Activated T-cell treated with anti-CD3 and anti-CD28 coated beads for 4 hours (primary cell): ENCODE data around the gene PTBP3.
"Not testable (repeated sequence)": the region's sequence is repeated elsewhere in the genome, so short reads cannot be mapped to it uniquely, and the experiment has no call there.

ENCODE experiments used
- DNase-seq: peaks from one replicate; pipeline ENCODE4 v3.0.0-alpha.2; 2020

Gene PTBP3

GRCh38 chr9:112315331-112316257, 17.8 kb downstream of the PTBP3 start:
- DNase-seq, result no peak

GRCh38 chr9:112312139-112312538, 21.3 kb downstream of the PTBP3 start:
- DNase-seq, result no peak

DNA sequence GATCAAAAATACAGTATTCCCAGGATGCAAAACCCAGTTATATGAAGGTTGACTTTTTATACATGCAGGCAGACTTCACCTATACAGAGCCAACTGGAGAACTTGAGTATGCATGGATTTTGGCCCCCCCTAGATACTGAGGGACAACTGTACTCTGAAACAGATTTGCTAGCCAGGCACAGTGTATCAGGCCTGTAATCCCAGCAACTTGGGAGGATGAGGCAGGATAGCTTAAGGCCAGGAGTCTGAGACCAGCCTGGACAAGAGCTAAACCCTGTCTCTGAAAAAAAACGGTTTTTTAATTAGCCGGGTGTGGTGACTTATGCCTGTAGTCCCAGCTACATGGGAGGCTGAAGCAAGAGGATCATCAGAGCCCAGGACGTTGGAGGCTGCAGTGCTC, 21.9 kb downstream of the PTBP3 start:
- DNase-seq, result no peak

GRCh38 chr9:112310826-112311225, 22.6 kb downstream of the PTBP3 start:
- DNase-seq, result no peak

GRCh38 chr9:112308588-112308987, 24.8 kb downstream of the PTBP3 start:
- DNase-seq, result no peak

- DNase-seq, result no peak
Measured at GRCh38 chr9:112301420-112301819, 32.0 kb downstream of the PTBP3 start.

- no peak for DNase-seq
Measured at GRCh38 chr9:112299514-112299913, 33.9 kb downstream of the PTBP3 start.

DNA sequence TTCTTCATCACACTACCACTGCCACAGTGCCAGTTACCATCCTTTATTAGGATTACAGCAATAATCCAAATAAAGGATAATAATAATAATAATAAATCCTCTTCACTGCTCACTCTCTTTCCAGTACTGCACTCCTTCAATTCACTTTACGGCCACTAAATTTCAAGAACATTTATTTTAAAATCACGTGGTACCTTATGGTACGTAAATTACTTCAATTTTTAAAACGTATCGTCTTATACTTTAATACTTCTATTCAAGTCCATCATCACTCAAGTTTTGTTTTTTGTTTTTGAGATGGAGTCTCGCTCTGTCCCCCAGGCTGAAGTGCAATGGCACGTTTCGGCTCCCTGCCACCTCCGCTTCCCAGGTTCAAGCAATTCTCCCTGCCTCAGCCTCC, 36.5 kb downstream of the PTBP3 start:
- no peak for DNase-seq

GRCh38 chr9:112295174-112295573, 38.2 kb downstream of the PTBP3 start:
- no peak for DNase-seq

GRCh38 chr9:112288029-112288428, 45.4 kb downstream of the PTBP3 start:
- no peak for DNase-seq

DNA sequence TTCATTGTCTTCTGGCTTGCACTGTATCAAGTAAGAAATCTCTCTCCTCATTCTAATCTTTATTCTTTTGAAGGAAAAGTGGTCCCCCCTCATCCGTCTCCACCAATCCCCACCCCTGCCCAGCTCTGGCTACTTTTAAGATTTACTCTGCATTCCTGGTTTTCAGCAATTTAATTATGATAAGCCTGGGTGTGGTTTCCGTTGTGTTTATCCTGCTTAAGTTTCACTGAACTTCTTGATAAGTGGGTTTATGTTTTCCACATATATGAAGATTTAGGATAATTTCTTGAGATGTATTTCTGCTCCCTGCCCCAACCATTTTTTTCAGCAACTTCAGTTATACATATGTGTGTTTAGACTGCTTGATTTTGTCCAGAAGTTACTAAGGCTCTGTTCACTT, 46.5 kb downstream of the PTBP3 start:
- DNase-seq, result no peak

DNA sequence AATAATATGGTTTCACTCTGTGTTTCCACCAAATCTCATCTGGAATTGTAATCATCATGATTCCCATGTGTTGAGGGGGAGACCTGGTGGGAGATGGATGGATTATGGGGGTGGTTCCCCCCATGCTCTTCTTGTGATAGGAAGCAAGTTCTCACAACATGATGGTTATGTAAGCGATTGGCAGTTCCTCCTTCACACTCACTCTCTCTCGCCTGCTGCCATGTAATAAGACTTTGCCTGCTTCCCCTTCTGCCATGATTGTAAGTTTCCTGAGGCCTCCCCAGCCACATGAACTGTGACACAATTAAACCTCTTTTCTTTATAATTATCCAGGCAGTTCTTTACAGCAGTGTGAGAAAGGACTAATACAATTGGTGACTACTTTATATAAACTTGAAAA, 48.4 kb downstream of the PTBP3 start:
- DNase-seq, result no peak

- no peak for DNase-seq
Measured at GRCh38 chr9:112283582-112284253, 49.7 kb downstream of the PTBP3 start.

GRCh38 chr9:112282841-112283240, 50.6 kb downstream of the PTBP3 start:
- not testable (repeated sequence) for DNase-seq

DNA sequence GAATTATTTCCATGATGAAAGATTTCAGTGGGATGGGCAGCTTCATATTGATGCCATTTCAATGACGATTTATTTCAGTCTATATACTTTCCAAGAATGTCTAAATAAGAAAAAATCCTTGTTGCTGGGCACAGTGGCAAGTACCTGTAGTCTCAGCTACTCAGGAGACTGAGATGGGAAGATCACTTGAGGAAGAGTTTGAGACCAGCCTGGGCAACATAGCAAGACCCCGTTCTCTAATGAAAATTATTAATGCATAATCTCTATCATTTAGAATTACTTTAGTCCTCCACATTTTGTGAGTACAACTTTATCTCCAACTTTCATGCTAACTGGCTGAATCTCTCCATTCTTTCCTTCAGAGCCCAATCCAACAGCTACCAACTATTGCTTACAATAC, 52.5 kb downstream of the PTBP3 start:
- no peak for DNase-seq

DNA sequence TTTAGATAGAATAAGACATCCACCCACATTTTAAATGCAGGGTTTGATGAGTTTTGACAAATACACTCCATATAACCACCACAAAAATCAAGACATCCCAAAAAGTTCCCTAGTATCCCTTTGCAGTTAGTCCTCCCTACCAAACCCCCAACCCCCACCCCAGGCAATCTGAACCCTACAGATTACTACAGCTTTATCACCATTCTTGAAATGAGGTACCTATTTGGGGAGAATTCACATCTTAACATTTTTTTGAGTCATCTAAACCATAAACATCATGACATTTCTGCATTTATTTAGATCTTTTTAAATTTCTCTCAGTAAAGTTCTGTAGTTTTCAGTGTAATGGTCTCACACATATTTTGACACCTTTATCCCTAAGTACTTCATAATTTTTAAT, 53.9 kb downstream of the PTBP3 start:
- no peak for DNase-seq

DNA sequence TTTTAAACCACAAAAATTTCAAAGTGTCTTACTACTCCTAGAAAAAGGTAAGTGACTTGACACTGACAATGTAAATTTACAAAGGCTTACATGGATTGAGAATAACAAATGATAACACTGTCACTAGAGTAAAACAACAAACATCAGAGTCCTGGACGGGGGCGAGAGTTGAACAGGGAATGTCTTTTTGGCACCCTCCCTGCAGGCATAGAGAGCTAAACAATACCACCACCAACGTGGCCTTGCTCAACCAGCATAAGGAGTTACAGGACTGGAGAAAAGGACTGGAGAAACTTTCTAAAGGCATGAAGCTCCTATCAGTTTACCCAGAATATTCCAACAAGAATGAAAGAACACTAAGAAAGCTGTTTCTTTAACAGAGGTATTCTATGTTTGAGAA, 55.3 kb downstream of the PTBP3 start:
- no peak for DNase-seq

- no peak for DNase-seq
Measured at GRCh38 chr9:112274600-112274999, 58.8 kb downstream of the PTBP3 start.

GRCh38 chr9:112273876-112274275, 59.5 kb downstream of the PTBP3 start:
- DNase-seq, result no peak

- DNase-seq, result no peak
Measured at GRCh38 chr9:112271466-112272098, 61.8 kb downstream of the PTBP3 start.

GRCh38 chr9:112268413-112268812, 65.0 kb downstream of the PTBP3 start:
- DNase-seq, result no peak

DNA sequence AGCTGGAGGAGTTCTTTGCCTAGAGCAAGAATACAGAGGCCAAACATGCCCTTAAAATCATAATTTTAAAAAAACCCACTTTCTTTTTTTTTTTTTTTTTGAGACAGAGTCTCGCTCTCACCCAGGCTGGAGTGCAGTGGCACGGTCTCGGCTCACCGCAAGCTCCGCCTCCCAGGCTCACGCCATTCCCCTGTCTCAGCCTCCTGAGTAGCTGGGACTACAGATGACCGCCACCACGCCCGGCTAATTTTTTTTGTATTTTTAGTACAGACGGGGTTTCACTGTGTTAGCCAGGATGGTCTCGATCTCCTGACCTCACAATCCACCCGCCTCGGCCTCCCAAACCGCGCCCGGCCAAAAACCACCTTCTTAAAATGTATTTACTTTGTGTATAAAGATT, 66.3 kb downstream of the PTBP3 start:
- DNase-seq, result not testable (repeated sequence)

DNA sequence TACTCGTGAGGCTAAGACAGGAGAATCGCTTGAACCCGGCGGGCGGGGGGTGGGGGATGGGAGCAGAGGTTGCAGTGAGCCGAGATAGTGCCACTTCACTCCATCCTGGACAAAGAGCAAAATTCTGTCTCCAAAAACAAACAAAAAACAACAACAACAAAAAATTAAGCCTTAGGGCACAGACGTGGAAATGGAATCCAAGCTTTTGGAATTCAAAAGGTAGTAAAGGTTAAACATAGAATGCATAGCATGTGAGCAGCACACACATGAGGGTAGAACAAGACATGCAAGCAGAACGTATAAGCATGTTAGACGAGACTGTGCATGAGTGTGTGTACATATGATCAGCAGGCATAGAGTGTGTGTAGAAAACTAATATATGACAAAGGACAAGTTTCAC, 68.0 kb downstream of the PTBP3 start:
- no peak for DNase-seq

- DNase-seq, result no peak
Measured at GRCh38 chr9:112262577-112262976, 70.8 kb downstream of the PTBP3 start.
